HG02610 (cell line): ENCODE data around the gene STRADA.

Experiments
- ATAC-seq: cut with Tn5 transposase; IDR thresholded peaks from one replicate; pipeline ENCODE4 v1.9.1; 2021; ENCODE audit warnings: mild to moderate bottlenecking, moderate library complexity; ENCODE audit not compliant: unreplicated experiment

The STRADA gene

DNA sequence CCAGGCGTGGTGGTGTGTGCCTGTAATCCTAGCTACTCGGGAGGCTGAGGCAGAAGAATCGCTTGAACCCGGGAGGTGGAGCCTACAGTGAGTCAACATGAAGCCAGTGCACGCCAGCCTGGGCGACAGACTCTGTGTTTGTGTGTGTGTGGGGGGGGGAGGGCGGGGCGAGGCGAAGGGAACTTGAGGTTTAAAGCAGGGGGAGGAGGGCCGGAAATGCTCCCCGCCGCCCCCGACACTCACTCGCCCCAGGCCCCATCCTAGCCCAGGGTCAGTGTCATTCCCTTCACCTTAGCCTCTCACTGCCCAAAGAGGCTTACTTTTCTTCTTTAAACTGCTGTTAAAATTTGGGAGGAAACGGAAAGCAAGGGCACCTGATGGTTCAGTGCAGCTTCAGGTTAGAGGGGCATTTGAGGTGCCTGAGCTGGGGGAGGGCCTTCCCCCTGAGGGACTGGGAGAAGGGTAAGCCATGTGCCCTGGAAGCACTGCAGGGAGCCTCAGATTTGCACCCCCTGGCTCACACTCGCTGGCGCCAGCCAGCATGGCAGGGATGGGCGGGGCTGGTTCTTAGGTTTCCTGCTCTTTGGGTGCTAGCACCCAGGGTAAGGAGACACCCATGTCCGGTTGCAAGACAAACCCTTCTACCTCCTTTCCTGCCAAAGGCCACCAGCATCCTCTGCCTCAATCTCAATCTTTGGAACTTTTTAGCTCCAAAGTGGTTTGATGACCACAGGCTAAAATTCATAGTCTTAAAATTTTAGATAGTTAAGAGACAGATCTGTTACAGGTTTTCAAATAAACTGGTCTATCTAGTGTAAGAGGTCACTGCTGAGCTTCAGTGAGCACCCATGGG is 39.5 kb downstream of the STRADA start:
- no peak for ATAC-seq

DNA sequence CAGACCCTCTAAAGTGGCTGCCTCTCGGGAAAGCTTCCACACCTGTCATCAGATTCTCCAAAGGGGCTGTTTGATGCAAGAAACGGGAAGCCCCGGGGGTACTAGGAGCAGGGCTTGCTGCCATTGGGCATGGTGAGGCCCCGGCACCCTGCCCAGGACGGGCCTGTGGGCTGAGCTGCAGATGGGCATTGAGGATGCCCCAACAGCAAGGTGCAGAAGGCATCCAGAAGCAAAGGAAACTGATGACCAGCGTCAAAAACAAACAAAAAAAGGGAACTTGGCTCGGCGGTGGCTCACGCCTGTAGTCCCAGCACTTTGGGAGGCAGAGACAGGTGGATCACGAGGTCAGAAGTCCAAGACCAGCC is 40.2 kb downstream of the STRADA start:
- no peak for ATAC-seq

DNA sequence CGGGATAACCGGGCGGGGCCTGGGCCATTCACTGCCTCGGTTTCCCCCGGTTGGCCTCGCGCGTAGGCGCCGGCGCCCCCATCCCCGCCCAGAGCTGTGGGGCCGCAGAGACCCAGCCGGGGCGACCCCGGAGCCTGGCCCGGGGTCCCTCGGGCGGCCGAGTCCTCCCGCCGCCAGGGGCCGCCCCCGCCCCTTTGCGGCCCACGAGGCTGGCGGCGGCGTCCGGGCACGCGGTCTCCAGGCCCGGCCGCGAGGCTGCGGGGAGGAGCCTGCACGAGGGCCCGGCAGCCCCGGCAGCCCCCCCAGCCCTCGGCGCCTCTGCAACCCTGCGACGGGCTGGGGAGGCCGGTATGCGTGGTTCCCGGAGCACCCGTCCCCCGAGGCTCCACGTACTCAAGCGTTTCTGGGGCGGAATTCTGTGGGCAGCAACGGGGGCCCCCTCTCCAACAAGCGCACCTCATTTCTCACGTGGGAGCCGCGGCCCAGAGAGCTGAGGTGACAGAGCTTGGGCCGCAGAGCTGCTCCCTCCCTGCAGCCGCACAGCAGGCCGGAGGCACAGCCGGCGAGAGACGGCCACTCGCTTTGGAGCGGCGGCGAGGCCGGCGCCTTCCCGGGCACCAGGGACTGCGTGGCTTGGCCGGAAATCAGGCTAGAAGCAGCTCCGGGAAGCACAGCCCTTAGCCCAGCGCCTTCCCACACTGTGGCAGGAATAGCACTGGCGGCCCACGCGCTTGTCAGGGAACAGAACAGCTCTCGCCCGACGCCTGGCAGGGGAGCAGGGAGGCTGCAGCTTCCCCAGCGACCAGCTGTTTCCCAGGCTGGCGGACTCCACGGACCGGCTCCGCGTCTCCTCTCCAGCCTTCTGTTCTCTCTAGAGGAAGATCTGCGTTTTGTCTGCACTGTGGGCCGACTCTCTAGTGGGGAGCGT is 40.8 kb downstream of the STRADA start:
- peak; percentile 16 for ATAC-seq

DNA sequence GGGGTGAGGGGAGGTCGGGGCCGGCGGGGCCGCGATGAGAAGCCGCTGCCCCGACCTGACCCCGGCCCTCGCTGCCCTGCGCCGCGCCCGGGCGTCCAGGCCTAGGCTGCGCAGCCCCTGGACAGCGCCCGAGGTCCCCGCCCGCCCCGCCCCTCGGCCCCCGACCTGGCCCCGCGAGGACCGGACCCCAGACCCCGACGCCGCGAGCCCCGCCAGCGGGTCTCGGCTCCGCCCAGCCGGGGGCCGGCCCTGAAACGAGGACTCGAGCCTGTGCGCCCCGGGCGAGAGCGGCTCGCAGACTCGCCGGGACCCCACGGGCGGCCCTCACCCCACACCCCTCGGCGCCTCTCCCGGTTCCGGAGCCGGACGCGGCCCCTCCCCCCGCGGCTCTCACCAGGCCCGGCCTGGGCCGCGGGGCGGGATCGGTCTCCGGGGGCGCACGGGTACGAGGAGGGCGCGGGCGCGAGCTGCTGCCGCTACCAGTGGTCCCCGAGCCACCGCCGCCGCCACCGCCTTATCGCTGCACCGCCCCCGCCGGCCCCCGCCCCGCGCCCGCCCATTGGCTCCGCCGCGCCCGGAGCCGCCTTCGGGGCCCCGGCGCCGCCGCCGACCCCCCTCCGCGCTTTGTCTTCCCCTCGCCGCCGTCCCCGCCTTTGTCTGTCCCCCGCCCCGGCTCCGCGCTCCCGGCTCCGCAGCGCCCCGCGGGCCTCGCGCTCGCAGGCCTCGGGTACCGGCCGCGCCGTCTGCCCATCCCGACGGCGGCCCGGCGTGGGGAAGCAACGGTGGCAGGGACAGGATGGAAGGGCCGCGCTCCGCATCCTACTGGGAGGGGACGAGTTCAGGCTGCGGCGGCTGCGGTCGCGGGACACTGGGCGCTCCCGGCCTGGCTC is 41.7 kb downstream of the STRADA start, which contains the start of gene LIMD2:
Gene LIMD2 (minus strand): TSS at position 488 of the 890 bp plus-strand sequence. CDS start 827 bp downstream, outside the sequence.
- peak; percentile 20 for ATAC-seq

DNA sequence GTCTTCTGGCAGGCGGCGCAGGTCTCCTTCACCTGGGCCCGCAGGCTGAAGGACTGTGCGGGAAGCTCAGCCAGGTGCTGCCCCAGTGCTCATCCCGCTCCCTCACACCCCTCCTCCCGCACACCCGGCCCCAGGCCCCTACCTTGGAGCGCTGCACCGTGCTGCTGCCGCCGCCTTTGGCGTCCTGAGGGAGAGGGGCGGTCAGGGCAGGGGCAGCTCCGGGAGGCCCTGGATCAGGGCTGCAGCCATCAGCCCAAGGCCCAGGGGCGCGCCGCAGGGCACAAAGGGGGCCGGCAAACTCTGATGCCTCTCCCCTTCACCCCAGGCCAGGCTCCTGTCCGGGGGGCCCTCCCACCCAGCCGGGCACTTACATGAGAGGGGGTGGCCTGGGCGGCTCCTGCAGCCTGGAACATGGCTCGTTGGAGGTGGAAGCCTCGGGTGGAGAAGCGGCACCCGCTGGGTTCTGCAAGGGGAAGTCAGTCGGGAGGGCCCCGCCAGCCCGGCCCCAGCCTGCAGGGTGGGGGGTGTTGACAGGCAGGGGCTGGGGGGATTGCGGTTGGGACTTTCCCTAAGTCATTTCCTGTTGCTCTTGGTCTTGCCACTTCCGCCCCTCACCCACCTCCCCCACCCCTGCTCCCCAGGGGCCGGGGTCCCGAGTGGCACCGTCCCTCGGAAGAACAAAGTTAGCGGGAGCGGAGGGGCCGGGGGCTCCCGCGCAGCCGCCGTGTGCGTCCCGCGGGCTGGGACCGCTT is 42.5 kb downstream of the STRADA start:
- peak; percentile 29 for ATAC-seq

DNA sequence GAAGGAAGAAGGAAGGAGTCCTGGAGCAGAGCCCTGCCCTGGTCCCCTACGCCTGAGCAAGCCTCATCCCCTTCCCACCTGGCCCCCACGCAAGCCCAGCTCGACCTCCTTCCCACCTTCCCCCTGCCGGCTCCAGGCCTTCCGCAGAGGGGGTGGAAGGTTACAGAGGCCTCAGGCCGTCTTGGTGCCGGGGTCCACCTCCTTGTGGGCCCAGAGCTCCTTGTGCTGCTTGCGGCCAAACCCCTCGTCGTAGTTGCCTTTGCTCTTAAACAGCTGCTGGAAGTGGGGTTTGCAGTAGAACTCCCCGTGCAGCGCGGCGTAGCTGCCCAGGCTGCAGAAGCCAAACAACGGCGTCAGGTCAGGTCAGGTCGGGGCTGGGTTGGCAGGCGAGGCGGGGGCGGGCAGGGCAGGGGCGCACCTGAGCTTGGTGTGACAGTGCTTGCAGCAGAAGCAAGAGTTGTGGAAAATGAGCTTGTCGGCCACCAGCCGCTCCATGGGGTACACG is 43.2 kb downstream of the STRADA start:
- ATAC-seq: no peak

DNA sequence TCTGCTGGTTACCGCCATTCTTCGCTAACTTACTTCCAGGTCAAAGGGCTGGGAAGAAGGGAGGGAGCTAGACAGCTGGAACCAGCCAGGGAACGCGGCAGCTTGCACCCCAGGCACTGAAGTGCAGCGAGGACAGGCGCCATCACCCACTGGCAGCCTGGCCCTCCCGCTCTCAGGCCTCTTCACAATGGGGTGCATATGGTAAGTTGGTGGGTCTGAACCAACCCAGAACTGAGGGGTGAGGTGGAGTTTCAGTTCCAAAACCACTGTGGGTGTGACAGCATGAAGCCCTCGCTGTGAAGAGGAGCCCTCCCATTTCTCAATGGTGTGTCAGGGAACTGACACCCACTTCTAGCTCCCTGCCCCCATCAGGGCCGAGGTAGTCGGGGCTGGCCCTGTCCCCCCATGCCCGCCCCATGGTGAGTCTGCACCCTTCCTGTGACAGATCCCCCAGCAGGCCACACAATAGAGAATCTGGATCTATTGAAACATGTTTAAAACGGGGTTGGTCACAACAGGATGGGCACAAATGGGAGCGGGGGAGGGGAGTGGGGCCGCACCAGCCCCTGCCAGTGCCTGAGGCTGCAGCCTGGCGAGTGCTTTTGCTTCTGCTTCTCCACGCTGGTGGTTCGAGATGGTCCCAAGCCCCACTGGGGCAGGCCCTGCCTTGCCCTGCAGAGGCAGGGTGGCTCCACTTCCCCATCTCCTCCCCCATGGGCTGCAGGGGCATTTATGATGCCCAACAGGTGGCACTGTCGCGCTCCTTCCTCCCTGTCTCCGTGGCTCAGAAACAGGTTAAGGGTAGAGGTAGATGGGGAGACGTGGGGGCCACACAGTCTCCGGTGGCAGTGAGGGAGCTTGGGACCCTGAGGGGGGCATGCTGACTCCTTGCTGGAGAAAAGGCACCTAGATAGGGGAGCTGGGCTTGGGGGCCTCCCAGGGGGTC is 44.0 kb downstream of the STRADA start:
- peak; percentile 22 for ATAC-seq

DNA sequence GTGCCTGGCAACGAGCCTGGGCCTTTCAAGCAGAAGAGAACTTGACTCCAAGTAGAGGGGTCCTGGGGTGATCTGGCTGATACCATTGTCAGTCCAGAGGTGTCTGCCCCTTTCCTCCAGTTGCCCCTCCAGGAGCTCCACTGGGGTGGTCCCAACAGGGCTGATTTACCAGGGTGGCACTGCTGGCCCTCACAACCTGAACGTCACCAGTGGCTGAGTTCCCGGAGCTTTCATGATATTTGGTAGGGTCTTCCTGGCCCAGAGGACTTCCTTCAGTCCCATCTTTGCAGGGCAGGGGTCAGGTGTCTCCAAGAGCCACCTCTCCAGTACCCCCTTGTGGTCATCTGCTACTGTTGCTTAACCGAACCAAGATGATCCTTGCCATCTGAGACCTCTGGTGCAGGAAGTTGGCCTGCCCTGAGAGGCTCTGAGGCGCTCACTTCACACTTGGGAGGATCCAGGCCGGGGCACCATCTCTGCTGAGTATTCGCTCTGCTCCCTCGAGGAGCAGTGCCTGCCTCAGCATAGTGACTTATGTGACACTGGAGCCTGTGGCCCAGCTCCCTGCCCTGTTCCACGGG is 45.1 kb downstream of the STRADA start:
- no peak for ATAC-seq

DNA sequence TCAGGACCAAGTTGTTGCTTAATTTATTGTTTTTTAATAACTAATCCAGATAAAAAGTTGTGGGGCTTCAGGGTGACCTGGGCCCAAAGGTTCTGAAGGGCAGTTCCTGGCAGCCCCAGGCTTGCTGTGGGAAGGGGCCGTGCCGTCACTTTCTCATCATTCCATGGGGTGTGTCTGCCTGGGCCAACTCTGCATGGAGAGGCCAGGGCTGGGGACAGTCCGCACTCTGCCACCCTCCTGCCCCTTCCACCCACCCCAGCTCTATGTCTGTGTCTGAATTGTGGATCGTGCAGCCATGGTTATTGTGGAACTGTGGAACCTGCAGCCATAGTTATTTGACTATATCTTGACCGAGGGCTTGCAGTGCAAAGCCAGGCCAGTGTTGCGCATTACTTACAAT is 45.7 kb downstream of the STRADA start:
- ATAC-seq: no peak

DNA sequence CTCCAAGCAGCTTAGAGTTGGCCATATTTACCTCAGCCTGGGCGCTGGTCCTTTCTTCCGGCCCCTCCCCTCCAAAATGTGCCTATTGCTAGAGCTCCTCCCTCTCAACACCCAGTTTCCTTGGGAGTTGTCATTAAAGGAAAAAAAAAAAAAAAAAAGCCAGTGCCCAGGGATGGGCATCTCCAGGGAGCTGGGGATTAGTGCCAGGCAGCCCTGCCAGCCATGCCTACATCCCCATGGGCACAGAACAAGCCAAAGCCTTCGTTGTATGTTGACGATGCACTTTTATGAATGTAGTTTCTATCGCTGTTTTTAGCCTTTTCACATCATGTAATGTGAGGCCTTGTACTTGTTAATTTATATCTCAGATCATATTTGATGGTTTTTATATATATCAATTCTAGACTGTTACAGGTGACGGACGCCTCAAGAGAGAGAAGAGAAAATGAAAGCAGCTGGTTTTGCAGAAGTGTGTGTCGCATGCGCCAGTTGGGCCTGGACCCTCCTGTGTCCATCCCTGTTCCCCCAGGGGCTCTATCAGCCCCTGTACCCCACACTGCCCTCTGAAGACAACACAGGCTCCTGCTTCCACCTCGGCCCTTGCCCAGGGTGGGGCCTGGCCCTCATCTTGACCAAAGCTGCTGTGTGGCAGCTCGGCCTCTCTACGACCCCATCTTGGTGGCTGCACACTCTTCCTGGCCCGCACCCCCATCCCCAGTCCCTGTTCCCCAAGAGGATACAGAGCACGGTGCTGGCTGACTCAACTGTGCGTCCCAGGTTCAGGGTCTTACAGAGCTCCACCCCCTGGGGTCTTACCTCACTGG is 46.4 kb downstream of the STRADA start:
- no peak for ATAC-seq

DNA sequence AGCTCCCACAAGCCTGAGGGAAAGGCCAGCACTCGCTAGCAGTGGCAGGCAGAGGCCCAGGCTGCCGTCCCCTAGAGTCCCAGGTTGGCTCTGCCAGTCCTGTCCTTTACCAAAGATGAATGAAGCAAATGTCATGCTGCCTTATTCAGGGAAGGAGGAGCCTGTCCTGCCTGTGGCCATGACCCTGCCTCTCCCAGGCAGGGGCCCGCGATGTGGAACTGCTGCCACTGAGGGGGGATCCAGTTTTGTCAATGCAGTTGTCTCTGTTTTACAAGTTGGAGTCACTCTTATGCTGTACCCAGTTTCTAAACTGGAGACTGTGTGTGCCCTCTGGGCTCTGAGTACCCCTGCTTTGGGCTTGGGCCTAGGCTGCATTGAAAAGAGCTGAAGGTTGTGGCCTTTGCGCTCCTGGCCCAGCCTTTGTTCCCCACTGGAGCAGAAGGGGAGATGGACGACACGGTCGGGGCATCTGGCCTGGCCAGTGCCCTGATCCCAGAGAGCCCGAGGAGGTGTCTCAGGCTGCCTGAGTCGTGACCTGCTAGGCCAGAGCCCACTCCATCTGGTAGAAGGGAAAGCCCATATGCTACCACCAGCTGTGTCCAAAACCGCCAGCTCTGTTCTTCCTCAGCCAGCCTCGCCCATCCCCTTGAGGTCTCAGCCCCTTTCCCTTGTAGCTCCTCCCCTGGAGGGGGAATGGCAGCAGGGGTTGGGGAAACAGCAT is 47.2 kb downstream of the STRADA start:
- no peak for ATAC-seq

DNA sequence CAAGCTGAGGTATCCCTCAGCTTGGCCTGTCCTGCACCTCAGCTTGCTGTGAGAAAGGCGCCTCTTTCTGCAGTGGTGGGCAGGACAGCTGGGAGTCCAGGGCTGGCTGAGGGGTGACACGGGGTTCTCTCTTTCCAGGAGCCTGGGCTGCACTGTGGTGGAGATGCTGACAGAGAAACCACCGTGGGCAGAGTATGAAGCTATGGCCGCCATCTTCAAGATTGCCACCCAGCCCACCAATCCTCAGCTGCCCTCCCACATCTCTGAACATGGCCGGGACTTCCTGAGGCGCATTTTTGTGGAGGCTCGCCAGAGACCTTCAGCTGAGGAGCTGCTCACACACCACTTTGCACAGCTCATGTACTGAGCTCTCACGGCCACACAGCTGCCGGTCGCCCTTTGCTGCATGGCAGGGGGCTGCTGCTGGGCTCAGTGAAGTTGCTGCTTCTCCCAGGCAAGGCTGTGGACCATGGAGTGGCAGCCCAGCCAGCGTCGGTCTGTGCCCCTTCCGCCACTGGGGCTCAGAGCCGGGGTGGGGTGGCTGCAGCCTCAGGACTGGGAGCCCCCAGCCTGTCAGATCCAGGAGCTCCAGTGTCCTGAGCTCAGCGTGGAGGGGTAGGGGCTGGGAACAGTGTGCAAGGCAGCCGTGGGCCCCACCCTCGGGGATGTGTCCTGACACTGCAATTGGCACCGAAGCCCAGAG is 48.0 kb downstream of the STRADA start:
- no peak for ATAC-seq

DNA sequence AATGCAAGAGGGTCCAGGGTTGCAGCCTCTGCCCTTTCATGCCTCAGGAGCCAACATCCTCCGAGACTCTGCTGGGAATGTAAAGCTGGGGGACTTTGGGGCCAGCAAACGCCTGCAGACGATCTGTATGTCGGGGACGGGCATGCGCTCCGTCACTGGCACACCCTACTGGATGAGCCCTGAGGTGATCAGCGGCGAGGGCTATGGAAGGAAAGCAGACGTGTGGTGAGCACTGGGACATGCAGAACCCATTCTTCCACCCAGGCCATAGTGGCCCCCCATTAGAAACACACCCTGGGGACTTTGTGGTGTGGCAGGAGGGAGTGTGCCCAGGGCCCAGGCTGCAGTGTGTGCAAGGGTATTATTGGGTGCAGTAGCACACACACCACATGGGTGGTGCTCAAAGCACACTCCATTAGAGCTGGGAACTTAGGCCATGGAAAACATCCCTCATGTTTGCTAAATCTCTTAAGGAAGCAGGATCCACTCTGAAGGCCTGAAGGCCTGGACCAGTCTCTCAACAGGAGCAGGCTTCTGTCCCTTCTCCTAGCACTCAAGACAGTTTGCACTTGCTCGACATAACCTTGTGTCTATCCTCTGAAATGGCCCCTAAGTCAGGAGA is 49.3 kb downstream of the STRADA start:
- ATAC-seq: no peak

DNA sequence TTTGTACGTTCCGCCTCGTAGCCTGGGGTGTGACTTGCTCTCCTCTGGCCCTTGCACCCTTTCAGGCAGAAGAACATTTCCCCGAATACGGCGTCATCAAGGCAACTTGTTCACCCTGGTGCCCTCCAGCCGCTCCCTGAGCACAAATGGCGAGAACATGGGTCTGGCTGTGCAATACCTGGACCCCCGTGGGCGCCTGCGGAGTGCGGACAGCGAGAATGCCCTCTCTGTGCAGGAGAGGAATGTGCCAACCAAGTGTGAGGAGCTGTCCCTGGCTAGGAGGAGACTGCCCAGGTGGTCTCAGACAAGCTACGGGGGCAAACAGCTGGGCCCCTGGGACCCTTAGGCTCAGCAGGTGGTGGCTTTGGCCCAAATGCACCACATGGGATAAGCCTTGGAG is 52.1 kb downstream of the STRADA start:
- ATAC-seq: no peak

DNA sequence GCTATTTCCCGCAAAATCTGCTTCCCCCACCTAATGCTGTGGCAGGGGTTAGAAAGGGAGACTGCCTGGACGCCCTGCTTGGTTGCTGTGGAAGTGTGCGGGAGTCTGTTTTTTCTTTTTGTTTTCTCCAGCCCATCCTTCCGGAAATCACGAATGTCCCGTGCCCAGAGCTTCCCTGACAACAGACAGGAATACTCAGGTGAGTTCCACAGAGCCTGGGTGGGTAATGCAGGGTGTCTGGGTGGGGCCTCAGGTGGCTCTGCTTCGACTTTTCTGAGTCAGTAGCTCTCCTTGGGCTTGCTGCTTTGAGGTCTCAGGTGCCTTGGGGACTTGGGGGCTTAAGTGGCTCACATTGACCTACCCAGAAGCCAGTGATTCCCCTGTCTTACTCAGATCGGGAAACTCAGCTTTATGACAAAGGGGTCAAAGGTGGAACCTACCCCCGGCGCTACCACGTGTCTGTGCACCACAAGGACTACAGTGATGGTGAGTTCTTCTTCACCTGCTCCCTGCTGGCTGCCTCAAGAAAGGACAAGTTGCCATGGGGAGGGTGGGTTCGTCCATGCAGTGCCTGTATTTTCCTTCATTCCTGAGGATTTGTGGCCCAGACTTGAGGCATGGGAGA is 53.1 kb downstream of the STRADA start:
- no peak for ATAC-seq
